GM18498 (cell line): ENCODE measurements around the gene PCCA.
"Not testable (repeated sequence)": the region's sequence is repeated elsewhere in the genome, so short reads cannot be mapped to it uniquely, and the experiment has no call there.

Experiments
- ATAC-seq: cut with Tn5 transposase; IDR thresholded peaks from one replicate; pipeline ENCODE4 v1.9.1; 2021; ENCODE audit warnings: mild to moderate bottlenecking, moderate library complexity; ENCODE audit not compliant: unreplicated experiment

Gene PCCA

GRCh38 chr13:100234524-100235136 is 145.7 kb downstream of the PCCA start:
- ATAC-seq = no peak

DNA sequence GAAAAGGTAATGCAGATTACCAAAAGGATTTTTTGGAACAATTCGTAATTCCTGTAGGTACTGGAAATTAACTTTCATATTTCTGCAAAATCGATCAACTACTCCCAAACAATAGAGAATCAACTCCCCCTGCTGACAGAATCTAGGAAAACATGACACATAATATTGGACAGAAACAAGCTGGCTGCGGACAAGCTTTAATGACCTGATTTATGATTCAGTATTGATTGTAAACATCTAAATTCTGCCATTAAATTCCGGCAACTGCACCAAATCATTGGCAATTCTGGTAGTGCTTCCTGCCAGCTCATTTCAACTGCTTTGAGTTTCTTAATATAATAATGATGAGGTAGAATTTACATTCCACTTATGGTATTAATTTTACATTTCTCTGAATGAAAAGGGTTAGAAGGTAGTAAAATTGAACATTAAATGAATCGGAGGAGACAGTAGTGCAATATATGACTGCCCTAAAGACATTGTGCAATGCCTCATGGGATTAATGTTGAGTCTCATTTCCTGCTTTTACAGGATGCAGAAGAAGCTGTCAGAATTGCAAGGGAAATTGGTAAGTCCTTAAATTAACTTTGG is 146.5 kb downstream of the PCCA start:
- no peak for ATAC-seq

GRCh38 chr13:100240109-100240779 is 151.4 kb downstream of the PCCA start:
- no peak for ATAC-seq

DNA sequence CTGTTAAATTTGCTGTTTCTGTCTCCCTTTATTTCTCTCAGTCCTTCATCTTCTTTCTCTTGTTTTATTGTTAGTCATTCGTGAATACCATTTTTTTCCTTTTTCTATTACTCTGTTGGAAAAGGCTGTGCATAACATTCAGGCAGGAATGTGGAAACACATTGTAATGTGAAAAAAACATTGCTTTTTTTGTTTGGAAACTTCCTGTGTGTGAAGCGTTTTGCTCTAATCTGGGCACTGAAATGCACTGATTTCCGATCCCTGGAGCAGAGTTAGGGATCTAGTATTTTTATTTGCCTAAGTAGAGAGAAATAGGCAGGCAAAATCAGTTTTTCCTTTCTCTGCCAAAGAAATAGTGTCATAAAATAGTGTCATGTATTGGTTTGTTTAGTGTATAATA is 155.5 kb downstream of the PCCA start:
- no peak for ATAC-seq

DNA sequence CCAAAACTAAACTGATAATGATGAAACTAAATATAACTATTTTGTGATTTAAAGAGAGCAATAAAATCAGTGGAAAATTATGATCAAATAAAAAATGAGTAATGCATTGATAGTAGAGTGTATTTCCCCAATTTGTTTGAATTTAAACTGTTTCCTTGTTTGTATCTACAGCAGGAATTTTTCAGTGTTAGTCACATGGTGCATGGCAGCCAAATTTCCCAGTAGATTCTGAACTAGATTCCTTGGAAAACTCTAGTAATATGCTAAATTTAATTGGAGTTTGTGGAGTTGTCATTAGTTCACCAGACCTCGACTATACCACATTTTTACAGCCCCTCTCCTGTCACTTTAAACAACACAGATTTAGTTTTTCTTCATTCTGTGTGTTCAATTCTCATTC is 156.2 kb downstream of the PCCA start:
- ATAC-seq = no peak

DNA sequence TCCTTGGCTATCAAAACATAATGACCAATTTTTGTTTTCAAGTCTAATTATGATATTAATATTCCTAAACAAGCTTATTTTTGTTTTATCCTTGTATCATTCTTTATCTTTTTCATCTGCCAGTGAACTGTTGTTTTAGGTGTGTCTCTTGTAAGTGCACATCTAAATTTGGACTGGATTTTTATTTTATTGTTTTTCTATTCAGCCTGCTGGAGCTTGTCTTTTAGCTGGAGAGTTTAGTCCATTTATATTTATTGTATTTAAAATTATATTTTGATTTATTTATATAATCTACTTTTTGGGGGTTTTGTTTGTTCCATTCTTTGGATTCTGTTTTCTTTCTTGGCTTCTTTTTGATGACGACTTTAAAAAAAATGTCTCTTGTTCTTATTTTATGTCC is 159.0 kb downstream of the PCCA start:
- no peak for ATAC-seq

GRCh38 chr13:100254002-100254401 is 165.1 kb downstream of the PCCA start:
- no peak for ATAC-seq

DNA sequence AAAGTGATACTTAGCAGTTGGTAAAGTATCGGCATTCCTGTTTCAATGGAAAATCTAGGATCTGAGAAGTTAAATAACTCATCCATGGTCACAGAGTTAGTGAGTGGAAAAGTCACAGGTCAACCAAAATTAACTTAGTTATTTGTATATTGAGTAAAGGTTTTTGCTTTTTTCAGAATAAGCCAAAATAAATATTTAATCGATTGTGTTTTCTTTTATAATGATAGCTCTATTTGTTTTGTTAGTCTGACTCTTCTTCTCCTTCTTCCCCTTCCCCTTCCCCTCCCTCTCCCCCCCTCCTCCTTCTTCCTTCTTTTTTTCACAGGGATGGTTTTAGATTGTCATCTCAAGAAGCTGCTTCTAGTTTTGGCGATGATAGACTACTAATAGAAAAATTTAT is 173.5 kb downstream of the PCCA start:
- no peak for ATAC-seq

DNA sequence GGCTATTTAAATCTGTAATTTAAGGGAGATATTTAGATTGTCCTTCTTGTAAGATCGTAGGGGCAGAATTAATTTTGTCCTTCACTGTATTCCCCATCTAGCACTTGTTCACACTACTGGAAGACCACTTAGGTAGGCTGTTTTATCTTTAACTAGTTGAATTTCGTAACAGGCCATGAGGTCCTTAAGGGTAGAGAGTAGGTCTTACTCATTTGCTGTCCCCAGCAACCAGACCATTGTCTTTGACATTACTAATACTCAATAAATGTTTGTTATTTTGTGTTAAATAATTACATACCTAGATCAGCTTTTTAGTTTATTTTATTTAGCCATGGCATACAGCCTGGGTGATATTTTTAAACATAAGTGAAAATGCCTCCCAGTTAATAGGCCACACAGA is 177.1 kb downstream of the PCCA start:
- no peak for ATAC-seq

- no peak for ATAC-seq
Observed at GRCh38 chr13:100269837-100270236, 180.9 kb downstream of the PCCA start.

GRCh38 chr13:100273138-100273537 is 184.2 kb downstream of the PCCA start:
- ATAC-seq = no peak

DNA sequence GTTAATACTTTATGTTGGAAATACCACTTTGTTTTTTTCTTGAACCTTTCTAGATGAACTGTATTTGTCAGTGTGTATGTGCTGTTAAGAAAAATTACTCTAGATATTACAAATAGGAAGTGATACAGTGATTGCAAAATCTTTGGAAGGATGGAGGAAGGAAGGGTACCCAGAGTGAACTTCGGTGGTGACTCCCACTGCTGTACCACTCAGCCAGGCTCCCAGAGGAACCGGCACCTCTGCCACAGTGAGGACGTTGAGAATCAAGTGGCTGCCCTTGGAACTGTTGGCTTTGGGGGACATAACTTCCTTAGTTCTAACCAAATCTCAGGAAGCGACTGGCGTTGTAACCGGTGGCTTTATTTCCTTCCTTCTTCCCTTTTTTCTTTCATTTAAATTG is 184.7 kb downstream of the PCCA start:
- no peak for ATAC-seq

DNA sequence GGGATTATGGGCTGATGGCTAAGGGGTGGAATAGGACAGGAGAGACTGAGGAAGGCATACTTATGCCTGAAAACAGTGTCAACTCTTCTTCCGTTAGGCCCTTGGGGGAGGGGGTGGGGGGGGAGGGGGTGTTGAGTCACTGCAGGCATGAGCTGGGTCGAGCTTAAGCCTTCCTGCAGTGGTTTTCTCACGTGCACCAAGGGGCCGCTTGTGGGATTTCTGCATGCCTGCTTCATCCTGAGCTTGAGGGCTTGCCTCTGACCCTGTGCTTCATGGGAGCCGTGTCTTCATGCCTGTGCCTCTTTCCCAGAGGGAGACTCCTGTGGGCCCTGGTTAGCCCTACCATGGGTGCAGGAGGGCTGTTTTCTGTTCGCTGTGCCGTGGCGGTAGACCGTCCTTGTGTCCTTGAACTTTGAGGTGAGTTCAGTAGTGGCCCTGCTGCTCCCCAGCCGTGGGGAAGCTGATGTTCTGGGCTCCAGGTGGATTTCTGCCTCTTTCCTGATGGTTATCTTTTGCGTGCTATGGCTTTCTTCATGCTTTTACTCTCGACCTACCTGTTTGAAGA is 186.1 kb downstream of the PCCA start:
- no peak for ATAC-seq

GRCh38 chr13:100275746-100276145 is 186.9 kb downstream of the PCCA start:
- no peak for ATAC-seq

- ATAC-seq = no peak
Observed at GRCh38 chr13:100280681-100281080, 191.8 kb downstream of the PCCA start.

DNA sequence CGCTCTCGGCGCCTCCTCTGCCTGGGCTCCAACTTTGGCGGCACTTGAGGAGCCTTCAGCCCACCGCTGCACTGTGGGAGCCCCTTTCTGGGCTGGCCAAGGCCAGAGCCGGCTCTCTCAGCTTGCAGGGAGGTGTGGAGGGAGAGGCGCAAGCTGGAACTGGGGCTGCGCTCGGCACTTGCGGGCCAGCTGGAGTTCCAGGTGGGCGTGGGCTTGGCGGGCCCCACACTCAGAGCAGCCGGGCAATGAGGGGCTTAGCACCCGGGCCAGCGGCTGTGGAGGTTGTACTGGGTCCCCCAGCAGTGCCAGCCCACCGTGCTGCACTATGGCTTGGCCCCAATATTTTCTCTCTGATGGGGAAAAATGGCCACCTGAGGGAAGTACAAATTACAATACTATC is 193.4 kb downstream of the PCCA start:
- ATAC-seq = not testable (repeated sequence)

DNA sequence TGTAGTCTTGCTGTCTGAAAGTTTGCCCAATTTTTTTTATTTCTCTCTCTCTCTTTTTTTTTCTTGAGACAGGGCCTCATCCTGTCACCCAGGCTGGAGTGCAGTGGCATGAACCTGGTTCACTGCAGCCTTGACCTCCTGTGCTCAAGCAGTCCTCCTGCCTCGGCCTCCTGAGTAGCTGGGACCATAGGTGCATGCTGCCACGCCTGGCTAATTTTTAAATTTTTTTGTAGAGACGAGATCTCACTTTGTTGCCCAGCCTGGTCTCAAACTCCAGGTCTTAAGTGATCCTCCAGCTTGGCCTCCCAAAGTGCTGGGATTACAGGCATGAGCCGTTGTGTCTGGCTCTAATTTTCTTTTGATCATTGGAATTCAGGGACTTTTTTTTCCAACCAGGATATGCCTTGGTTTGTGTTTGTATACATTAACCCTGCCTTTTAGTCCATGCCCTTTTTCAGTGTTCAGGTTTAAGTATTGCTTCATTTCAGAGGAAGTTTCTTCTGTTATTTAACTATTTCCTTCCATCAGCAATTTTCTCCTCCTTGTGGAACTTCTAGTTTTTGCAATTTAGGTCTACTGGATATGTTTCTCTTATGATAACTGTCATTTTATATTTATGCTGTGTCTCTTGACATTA is 201.4 kb downstream of the PCCA start:
- ATAC-seq = no peak

DNA sequence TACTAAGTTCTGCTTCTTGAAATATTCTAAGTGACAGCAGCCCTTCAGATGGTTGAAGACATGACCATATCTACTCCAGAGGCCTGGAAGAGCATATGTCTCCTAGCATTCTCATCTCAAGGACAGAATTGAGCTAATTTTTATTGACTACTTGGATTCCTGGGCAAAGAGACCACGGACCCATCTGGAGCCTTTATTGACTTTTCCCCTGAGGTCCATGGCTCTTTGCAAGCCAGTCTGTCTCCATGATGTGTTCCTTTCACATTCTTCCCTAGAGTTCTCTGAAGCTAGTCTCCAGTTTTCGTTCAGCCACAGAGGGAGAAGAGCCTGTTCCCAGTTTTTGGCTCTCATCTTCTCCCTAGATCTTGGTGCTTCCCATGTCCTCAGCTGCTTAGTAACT is 202.7 kb downstream of the PCCA start:
- no peak for ATAC-seq

- ATAC-seq = no peak
Observed at GRCh38 chr13:100297413-100297812, 208.5 kb downstream of the PCCA start.

GRCh38 chr13:100298116-100298681 is 209.3 kb downstream of the PCCA start:
- ATAC-seq = no peak

GRCh38 chr13:100298691-100299090 is 209.8 kb downstream of the PCCA start:
- ATAC-seq = no peak
